Thyroid gland (tissue), 4 donors: Measurements from ENCODE around the gene C1QTNF12. TPM values are rescaled to one million over a fixed set of nuclear protein-coding genes. Genes with fewer than 3 reads are reported as not detected.

Source experiments
- DNase-seq, 2 donors: peaks; one replicate each; pipeline ENCODE4 v3.0.0-alpha.2; 2019
- H3K27ac ChIP-seq, 3 donors: fragments of 200-600 bp; sonication (generic); 1 replicate in 2 of 3; 2 replicates in 1 of 3; pipeline ENCODE4 v1.5.1; 2016 to 2019; ENCODE audit warnings: mild to moderate bottlenecking in 1 of 3, moderate library complexity in 1 of 3
- H3K27me3 ChIP-seq: fragments of 200-600 bp; sonication (generic); one replicate; pipeline ENCODE4 v1.5.1; 2019
- H3K36me3 ChIP-seq, 2 donors: fragments of 200-600 bp; sonication (generic); one replicate each; pipeline ENCODE4 v1.5.1; 2016 to 2019
- H3K4me1 ChIP-seq, 2 donors: fragments of 200-600 bp; sonication (generic); one replicate each; pipeline ENCODE4 v1.5.1; 2017 to 2019
- H3K4me3 ChIP-seq, 3 donors: fragments of 200-600 bp; sonication (generic); replicated peaks in 1 of 3; 1 replicate in 2 of 3; 2 replicates in 1 of 3; pipeline ENCODE4 v1.5.1; 2016; ENCODE audit warnings: mild to moderate bottlenecking in 1 of 3
- H3K9me3 ChIP-seq: fragments of 200-600 bp; sonication (generic); one replicate; pipeline ENCODE4 v1.5.1; 2017
- CTCF ChIP-seq, 6 experiments: fragments of 200-600 bp in 3 of 6; fragments of 450-650 bp in 3 of 6; sonication (generic) in 3 of 6; IDR thresholded peaks; one replicate each; pipeline ENCODE4 v1.5.1; 2016 to 2019; ENCODE audit warnings: antibody characterized with exemption in 6 of 6, mild to moderate bottlenecking in 2 of 6, inconsistent platforms in 1 of 6, moderate library complexity in 1 of 6
- POLR2A ChIP-seq, 2 donors: fragments of 450-650 bp; IDR thresholded peaks; one replicate each; pipeline ENCODE4 v1.6.1; 2017; ENCODE audit warnings: antibody characterized with exemption in 2 of 2, mild to moderate bottlenecking in 2 of 2, moderate library complexity in 1 of 2
- WGBS, 2 donors: methylation state at CpG; one replicate each; pipeline ENCODE4 v1.1.5; 2017; 5-methylcytosine and 5-hydroxymethylcytosine counted together
- intact Hi-C: fragments of 100-400 bp; cut with DNase I; formaldehyde crosslinking; loops from one replicate; pipeline ENCODE4 v1.15.1; 2023
- total RNA-seq, 4 donors: library from RNA; depleted of rRNA; stranded (reverse); fragments of >200 nt; gene quantifications; one replicate each; pipeline ENCODE4 v1.2.3, GENCODE V29; 2016

Gene C1QTNF12, protein sequence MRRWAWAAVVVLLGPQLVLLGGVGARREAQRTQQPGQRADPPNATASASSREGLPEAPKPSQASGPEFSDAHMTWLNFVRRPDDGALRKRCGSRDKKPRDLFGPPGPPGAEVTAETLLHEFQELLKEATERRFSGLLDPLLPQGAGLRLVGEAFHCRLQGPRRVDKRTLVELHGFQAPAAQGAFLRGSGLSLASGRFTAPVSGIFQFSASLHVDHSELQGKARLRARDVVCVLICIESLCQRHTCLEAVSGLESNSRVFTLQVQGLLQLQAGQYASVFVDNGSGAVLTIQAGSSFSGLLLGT
- under 1 TPM in 1 of 4 donors, not detected in 3; 0.83 TPM for total RNA-seq

- WGBS, 2 donors: 9 to 10% methylated on average over 17 to 20 of the region's 74 CpGs
- intact Hi-C loops: no loop called here
- no peak within 1 kb of the TSS for H3K4me3 ChIP-seq
These were observed at the start of gene C1QTNF12 for GRCh38 chr1:1246577-1247340. C1QTNF12 (minus strand) TSS chr1:1246722; CDS start chr1:1246690, 32 bp downstream.

GRCh38 chr1:1295154-1295923 is 48.8 kb upstream of the C1QTNF12 start:
- DNase-seq: no peak
- Histone ChIP-seq H3K27ac (no peak overlapping the region), H3K27me3 (no peaks in the 10 kb centered on the region), H3K36me3 (peaks cover 0 to 4% of the 10 kb centered on the region in 2 donors), H3K9me3 (no peaks in the 10 kb centered on the region), H3K4me3 (no peak overlapping the region), H3K4me1 (peaks cover 6 to 9% of the 10 kb centered on the region in 2 donors)
- TF ChIP-seq POLR2A (IDR thresholded peaks at IDR 0.05) (no peak), CTCF (IDR thresholded peaks at IDR 0.05) (no peak)
- WGBS, 2 donors: 94% methylated on average over 20 to 28 of the region's 35 CpGs
- intact Hi-C loops: loop anchor here (10.0 kb wide), 1 partner anchor 321 kb away; no protein-coding TSS in a partner anchor

More at GRCh38 chr1:1246577-1247340, at the start of gene C1QTNF12:
- DNase-seq: no peak
- Histone ChIP-seq H3K9me3 (no peaks in the 10 kb centered on the region), H3K36me3 (no peaks in the 10 kb centered on the region), H3K27me3 (no peaks in the 10 kb centered on the region), H3K4me1 (peaks cover 0 to 10% of the 10 kb centered on the region in 2 donors), H3K27ac (no peak within 1 kb of the TSS)
- TF ChIP-seq CTCF (IDR thresholded peaks at IDR 0.05) (no peak), POLR2A (IDR thresholded peaks at IDR 0.05) (no peak)

DNA sequence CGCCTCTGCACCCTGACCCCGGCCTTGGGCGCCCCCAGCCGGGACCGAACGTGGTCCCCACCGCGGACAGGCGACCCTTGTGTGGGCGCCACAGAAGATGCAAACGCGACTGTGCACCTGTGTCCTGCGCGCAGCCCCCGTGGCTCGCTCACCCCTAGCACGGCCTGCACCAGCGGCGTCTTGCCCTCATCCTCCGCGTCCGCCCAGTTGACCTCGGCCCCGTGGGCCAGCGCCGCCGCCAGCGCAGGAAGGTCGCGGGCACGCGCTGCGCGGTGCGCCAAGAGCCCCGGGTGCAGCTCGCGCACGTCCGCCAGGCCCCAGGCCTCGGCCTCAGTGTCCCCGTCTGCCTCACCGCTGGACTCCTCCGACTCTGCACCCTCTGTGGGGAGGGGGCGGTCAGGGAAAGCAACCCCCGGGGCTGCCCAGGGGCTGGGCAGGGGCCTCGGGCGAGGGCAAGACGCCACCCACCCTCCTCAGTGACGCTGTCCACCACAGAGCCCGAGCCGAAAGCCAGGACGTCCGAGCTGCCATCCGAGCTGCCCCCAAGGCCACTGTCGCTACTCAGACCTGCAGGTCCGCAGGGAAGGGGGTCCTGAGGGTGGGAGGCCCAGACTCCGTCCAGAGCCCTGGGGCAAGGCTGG is 47.8 kb upstream of the C1QTNF12 start:
- no peak for TF ChIP-seq POLR2A (IDR thresholded peaks at IDR 0.05)
- TF ChIP-seq CTCF (IDR thresholded peaks at IDR 0.05): no peak
- H3K4me3 ChIP-seq: no peak overlapping the region
- no peak for DNase-seq
- no peaks in the 10 kb centered on the region for H3K27me3 ChIP-seq
- H3K9me3 ChIP-seq: no peaks in the 10 kb centered on the region
- peaks cover 0 to 4% of the 10 kb centered on the region in 2 donors for H3K36me3 ChIP-seq
- intact Hi-C loops: loop anchor here (10.0 kb wide), 1 partner anchor 320 kb away; no protein-coding TSS in a partner anchor
- H3K27ac ChIP-seq: no peak overlapping the region
- 91 to 95% methylated on average over 4 to 38 of the region's 58 CpGs for WGBS, 2 donors
- peaks cover 6 to 9% of the 10 kb centered on the region in 2 donors for H3K4me1 ChIP-seq

GRCh38 chr1:1293263-1294249 is 47.0 kb upstream of the C1QTNF12 start:
- 88 to 91% methylated on average over 15 to 41 of the region's 94 CpGs for WGBS, 2 donors
- H3K27me3 ChIP-seq: no peaks in the 10 kb centered on the region
- H3K9me3 ChIP-seq: no peaks in the 10 kb centered on the region
- H3K4me1 ChIP-seq: peaks cover 6 to 9% of the 10 kb centered on the region in 2 donors
- no peak overlapping the region for H3K4me3 ChIP-seq
- DNase-seq: no peak
- H3K36me3 ChIP-seq: peaks cover 0 to 4% of the 10 kb centered on the region in 2 donors
- H3K27ac ChIP-seq: no peak overlapping the region
- no peak for TF ChIP-seq POLR2A (IDR thresholded peaks at IDR 0.05)
- no peak for TF ChIP-seq CTCF (IDR thresholded peaks at IDR 0.05)
- intact Hi-C loops: loop anchor here (10.0 kb wide), 1 partner anchor 319 kb away; no protein-coding TSS in a partner anchor
